Measurements from ENCODE around the gene UBA7. TPM values are rescaled to one million over a fixed set of nuclear protein-coding genes. Genes with fewer than 3 reads are reported as not detected.

The UBA7 gene, protein sequence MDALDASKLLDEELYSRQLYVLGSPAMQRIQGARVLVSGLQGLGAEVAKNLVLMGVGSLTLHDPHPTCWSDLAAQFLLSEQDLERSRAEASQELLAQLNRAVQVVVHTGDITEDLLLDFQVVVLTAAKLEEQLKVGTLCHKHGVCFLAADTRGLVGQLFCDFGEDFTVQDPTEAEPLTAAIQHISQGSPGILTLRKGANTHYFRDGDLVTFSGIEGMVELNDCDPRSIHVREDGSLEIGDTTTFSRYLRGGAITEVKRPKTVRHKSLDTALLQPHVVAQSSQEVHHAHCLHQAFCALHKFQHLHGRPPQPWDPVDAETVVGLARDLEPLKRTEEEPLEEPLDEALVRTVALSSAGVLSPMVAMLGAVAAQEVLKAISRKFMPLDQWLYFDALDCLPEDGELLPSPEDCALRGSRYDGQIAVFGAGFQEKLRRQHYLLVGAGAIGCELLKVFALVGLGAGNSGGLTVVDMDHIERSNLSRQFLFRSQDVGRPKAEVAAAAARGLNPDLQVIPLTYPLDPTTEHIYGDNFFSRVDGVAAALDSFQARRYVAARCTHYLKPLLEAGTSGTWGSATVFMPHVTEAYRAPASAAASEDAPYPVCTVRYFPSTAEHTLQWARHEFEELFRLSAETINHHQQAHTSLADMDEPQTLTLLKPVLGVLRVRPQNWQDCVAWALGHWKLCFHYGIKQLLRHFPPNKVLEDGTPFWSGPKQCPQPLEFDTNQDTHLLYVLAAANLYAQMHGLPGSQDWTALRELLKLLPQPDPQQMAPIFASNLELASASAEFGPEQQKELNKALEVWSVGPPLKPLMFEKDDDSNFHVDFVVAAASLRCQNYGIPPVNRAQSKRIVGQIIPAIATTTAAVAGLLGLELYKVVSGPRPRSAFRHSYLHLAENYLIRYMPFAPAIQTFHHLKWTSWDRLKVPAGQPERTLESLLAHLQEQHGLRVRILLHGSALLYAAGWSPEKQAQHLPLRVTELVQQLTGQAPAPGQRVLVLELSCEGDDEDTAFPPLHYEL
- 57.9 TPM for total RNA-seq

- H3K27me3 ChIP-seq (ENCODE audit: insufficient read depth, low read length) = no peaks in the 10 kb centered on the region
- H3K4me1 ChIP-seq (ENCODE audit: insufficient read depth, low read length) = peaks cover 28% of the 10 kb centered on the region
- H3K9me3 ChIP-seq (ENCODE audit: low read depth, low read length) = no peaks in the 10 kb centered on the region
- H3K4me3 ChIP-seq (ENCODE audit: low read length) = peak within 1 kb of the TSS; percentile 42
These were observed at the start of gene UBA7 for GRCh38 chr3:49813497-49814174. Gene UBA7 (minus strand): TSS chr3:49813953. CDS start chr3:49813787, 166 bp downstream.

- H3K9me3 ChIP-seq (ENCODE audit: low read depth, low read length) = no peaks in the 10 kb centered on the region
- peaks cover 15% of the 10 kb centered on the region for H3K4me1 ChIP-seq (ENCODE audit: insufficient read depth, low read length)
- no peaks in the 10 kb centered on the region for H3K27me3 ChIP-seq (ENCODE audit: insufficient read depth, low read length)
- H3K4me3 ChIP-seq (ENCODE audit: low read length) = no peak overlapping the region
These were observed 46.0 kb upstream of the UBA7 start for GRCh38 chr3:49859576-49860305.

DNA sequence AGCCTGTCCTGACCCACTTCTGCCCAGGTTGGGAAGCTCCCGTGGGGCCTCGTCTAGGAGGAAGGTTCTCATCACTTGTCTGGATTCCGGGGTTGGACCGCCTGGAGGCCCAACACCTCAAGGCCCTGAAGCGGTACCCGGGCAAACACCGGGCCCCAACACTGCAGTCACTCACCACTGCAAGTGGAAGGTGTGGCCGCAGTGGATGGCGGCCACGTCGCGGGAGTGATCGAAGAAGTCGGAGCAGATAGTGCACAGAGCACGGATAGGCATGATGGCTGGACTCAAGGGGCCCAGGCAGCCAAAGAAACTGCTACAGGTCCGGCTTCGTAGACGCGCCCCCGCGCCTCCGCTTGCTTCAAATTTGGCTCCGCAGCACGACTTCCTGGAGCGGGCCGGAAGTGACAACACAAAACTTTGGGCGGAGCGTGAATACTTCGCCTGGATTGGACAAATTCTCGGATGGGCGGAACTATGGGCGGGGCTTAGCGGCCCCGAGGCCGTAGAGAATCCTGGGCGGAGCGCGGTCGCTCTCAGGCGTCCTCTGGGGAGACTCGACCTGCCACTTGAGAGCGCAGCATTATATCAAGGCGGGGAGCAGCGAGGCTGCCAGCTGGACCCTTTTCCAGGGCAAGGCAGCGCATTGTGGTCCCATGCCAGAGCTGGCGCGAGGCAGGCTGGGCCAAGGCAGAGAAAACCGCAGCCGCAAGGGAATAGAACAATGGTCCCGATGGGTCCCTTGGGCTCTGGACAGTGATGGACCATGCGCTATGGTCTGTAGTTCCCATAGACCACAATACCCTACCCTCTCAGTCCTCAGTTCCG is 42.6 kb upstream of the UBA7 start, which contains the start of gene TRAIP:
Gene TRAIP (minus strand): TSS at position 384 of the 825 bp plus-strand sequence. CDS start 111 bp downstream, at position 273.
- H3K27me3 ChIP-seq (ENCODE audit: insufficient read depth, low read length) = no peaks in the 10 kb centered on the region
- H3K9me3 ChIP-seq (ENCODE audit: low read depth, low read length) = no peaks in the 10 kb centered on the region
- H3K4me3 ChIP-seq (ENCODE audit: low read length) = peak within 1 kb of the TSS; percentile 49
- H3K4me1 ChIP-seq (ENCODE audit: insufficient read depth, low read length) = peaks cover 15% of the 10 kb centered on the region

GRCh38 chr3:49855662-49856061 is 41.9 kb upstream of the UBA7 start:
- Histone ChIP-seq H3K27me3 (ENCODE audit: insufficient read depth, low read length) (no peaks in the 10 kb centered on the region), H3K4me3 (ENCODE audit: low read length) (no peak overlapping the region), H3K4me1 (ENCODE audit: insufficient read depth, low read length) (peaks cover 15% of the 10 kb centered on the region), H3K9me3 (ENCODE audit: low read depth, low read length) (no peaks in the 10 kb centered on the region)

- Histone ChIP-seq H3K4me1 (ENCODE audit: insufficient read depth, low read length) (no peaks in the 10 kb centered on the region), H3K27me3 (ENCODE audit: insufficient read depth, low read length) (no peaks in the 10 kb centered on the region), H3K9me3 (ENCODE audit: low read depth, low read length) (no peaks in the 10 kb centered on the region), H3K4me3 (ENCODE audit: low read length) (no peak overlapping the region)
These were observed 31.9 kb upstream of the UBA7 start for GRCh38 chr3:49845694-49846093.

DNA sequence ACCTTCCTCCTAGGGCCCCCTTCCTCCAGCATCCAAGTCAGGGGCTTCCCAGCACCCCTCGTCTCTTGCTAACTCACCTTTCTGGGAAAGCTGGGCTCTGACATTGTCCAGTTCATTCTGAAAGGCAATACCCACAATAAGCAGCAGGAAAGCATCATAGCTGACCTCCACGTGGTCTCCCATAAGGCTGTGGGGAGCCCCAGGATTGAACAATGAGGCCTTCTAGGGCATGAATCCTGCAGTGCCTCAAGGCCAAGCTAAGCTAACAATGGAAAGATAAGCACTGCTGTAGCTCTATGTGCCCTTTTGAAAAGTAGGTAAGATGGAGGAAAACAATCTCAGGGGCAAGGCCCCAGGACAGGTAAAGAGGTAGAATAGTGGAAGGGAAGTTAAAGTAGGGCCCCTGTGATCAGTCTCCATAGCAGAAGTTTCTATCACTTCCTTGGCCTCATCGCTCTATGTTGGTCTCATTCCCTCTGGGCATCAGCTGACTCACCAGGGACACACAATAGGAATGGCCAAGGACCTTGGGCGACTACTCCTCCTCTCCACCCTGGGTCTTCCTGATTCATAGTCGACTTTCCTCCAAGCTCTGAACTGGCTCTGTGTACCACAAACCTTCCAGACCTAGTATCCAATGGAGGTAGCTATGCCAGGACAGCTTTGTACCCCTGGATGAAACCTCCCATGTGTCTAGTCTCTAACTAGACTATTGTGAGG is 30.9 kb upstream of the UBA7 start:
- H3K4me1 ChIP-seq (ENCODE audit: insufficient read depth, low read length) = no peaks in the 10 kb centered on the region
- no peaks in the 10 kb centered on the region for H3K27me3 ChIP-seq (ENCODE audit: insufficient read depth, low read length)
- no peaks in the 10 kb centered on the region for H3K9me3 ChIP-seq (ENCODE audit: low read depth, low read length)
- H3K4me3 ChIP-seq (ENCODE audit: low read length) = no peak overlapping the region

DNA sequence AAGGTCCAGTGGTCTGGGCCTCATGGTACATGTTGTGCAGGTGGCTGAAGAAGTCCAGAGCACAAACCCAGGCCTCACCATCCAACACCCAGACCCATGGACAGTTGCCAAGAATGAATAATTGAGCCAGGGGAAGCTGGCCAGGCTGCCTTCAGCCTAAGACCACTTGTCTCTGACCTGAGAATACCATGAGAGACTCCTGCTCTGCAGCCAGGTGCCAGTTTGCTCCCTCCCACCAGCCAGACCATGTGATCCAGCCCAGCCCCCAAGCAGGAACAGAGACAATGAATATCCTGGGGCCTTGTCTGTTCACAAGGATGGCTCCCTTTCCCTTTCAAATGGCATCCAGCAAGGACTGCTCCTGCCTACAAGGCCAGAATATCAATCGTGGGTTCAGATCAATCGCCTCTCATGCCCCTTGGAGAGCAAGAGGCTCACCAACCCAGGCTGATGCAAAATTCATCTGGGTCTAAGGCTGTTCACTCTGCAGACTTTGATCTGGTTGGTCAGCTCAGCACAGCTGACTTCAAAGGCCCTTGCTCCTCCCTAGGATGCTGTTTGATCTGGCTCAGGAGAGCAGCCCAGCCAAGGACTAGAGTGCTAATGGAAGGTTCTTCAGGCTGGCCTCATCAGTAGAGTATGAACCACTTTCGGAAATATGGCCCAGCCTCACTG is 29.2 kb upstream of the UBA7 start:
- Histone ChIP-seq H3K27me3 (ENCODE audit: insufficient read depth, low read length) (no peaks in the 10 kb centered on the region), H3K4me3 (ENCODE audit: low read length) (no peak overlapping the region), H3K4me1 (ENCODE audit: insufficient read depth, low read length) (no peaks in the 10 kb centered on the region), H3K9me3 (ENCODE audit: low read depth, low read length) (no peaks in the 10 kb centered on the region)

- Histone ChIP-seq H3K4me3 (ENCODE audit: low read length) (no peak overlapping the region), H3K9me3 (ENCODE audit: low read depth, low read length) (no peaks in the 10 kb centered on the region), H3K27me3 (ENCODE audit: insufficient read depth, low read length) (no peaks in the 10 kb centered on the region)
These were observed 28.1 kb upstream of the UBA7 start for GRCh38 chr3:49841806-49842205.

DNA sequence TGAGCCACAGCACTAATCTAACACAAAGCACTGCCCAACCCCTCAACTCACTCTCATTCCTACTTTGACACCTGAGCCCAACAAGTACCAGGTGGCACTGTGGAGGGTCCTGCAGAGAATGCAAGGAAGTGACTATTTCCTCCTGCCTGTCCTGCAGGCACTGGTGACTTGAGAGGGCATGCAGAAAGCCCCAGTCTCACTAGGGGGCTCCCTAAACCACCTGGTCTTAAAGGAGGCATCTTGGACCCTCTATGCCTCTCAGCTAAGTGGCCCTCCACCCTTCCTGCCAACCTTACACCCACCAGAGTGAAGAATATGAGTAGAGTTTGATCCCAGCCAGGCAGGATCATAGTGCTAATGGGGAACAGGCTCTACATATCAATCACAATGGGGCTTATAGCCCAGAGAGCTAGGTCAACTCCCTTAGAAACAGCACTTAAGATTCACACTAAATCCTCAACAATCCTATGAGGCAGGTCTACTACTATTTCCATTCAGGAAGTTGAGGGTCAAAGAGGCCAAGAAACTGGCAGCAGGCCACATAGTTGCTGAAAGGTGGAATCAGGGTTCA is 27.5 kb upstream of the UBA7 start:
- Histone ChIP-seq H3K9me3 (ENCODE audit: low read depth, low read length) (no peaks in the 10 kb centered on the region), H3K4me3 (ENCODE audit: low read length) (no peak overlapping the region), H3K27me3 (ENCODE audit: insufficient read depth, low read length) (no peaks in the 10 kb centered on the region), H3K4me1 (ENCODE audit: insufficient read depth, low read length) (no peaks in the 10 kb centered on the region)

More at GRCh38 chr3:49841806-49842205, 28.1 kb upstream of the UBA7 start:
- no peaks in the 10 kb centered on the region for H3K4me1 ChIP-seq (ENCODE audit: insufficient read depth, low read length)

- no peaks in the 10 kb centered on the region for H3K4me1 ChIP-seq (ENCODE audit: insufficient read depth, low read length)
- H3K27me3 ChIP-seq (ENCODE audit: insufficient read depth, low read length) = no peaks in the 10 kb centered on the region
- no peaks in the 10 kb centered on the region for H3K9me3 ChIP-seq (ENCODE audit: low read depth, low read length)
- H3K4me3 ChIP-seq (ENCODE audit: low read length) = no peak overlapping the region
These were observed 26.6 kb upstream of the UBA7 start for GRCh38 chr3:49840388-49840787.

- H3K4me3 ChIP-seq (ENCODE audit: low read length) = no peak overlapping the region
- no peaks in the 10 kb centered on the region for H3K27me3 ChIP-seq (ENCODE audit: insufficient read depth, low read length)
- H3K4me1 ChIP-seq (ENCODE audit: insufficient read depth, low read length) = no peaks in the 10 kb centered on the region
- no peaks in the 10 kb centered on the region for H3K9me3 ChIP-seq (ENCODE audit: low read depth, low read length)
These were observed 25.5 kb upstream of the UBA7 start for GRCh38 chr3:49839193-49839809.

GRCh38 chr3:49831341-49831740 is 17.6 kb upstream of the UBA7 start:
- no peaks in the 10 kb centered on the region for H3K4me1 ChIP-seq (ENCODE audit: insufficient read depth, low read length)

More at GRCh38 chr3:49831341-49831740, 17.6 kb upstream of the UBA7 start:
- no peaks in the 10 kb centered on the region for H3K9me3 ChIP-seq (ENCODE audit: low read depth, low read length)
- H3K27me3 ChIP-seq (ENCODE audit: insufficient read depth, low read length) = no peaks in the 10 kb centered on the region
- no peak overlapping the region for H3K4me3 ChIP-seq (ENCODE audit: low read length)

Data from mononuclear cell (primary cell).